ENCODE results near the gene ZNF276.

- TF ChIP-seq POLR2A (IDR thresholded peaks at IDR 0.05): no peak
- TF ChIP-seq CTCF (IDR thresholded peaks at IDR 0.05): no peak
Observed at GRCh38 chr16:89696670-89697128, 24.6 kb upstream of the ZNF276 start.
